Measurements from ENCODE around the gene ADARB1. TPM values are rescaled to one million over a fixed set of nuclear protein-coding genes. Genes with fewer than 3 reads are reported as not detected.
A peak's percentile ranks its signal among the peaks of the same experiment; 100 is the strongest.

Gene ADARB1
- total RNA-seq, 5 donors from 2014 or later (not counting 1 experiment from before 2014, with no cell fraction given), result 39.7 to 50.3 (median 44.5) TPM

- Mint-ChIP-seq H3K4me3 (no peak overlapping the region), H3K27ac (no peak overlapping the region), H3K4me1 (no peaks in the 10 kb centered on the region), H3K36me3 (peaks cover 6% of the 10 kb centered on the region), H3K27me3 (peaks cover 8 to 13% of the 10 kb centered on the region in 2 donors), H3K9me3 (peaks cover 10 to 18% (median 12%) of the 10 kb centered on the region in 3 donors)
- DNase-seq, result no peak
- Histone ChIP-seq H3K4me1 (ENCODE audit: control insufficient read depth in 1 of 2, extremely low read depth in 1 of 2, insufficient read depth in 2 of 2, low read length in 2 of 2) (no peaks in the 10 kb centered on the region), H3K36me3 (ENCODE audit: control insufficient read depth in 2 of 2, extremely low read depth in 1 of 2, insufficient read depth in 1 of 2, low read length in 1 of 2) (no peaks in the 10 kb centered on the region), H3K27me3 (replicated peaks in 1 of 2; ENCODE audit: control insufficient read depth in 2 of 2, extremely low read depth in 1 of 2, insufficient read depth in 2 of 2, low read length in 1 of 2) (peaks cover 0 to 27% of the 10 kb centered on the region in 2 experiments), H3K9me3 (peaks cover 3% of the 10 kb centered on the region), H3K4me3 (ENCODE audit: control insufficient read depth in 1 of 2, extremely low read depth in 1 of 2, low read length in 1 of 2) (no peak overlapping the region), H3K27ac (ENCODE audit: low read length) (no peak overlapping the region)
- POLR2A ChIA-PET, result no interaction called here
- no CpG with 5 or more reads among the region's 3 CpGs for WGBS (ENCODE audit: insufficient coverage)
- CTCF ChIA-PET, result interaction anchor here in 1 of 2 donors (0.6 kb wide), 2 partner anchors 75 to 129 kb away, joined by 3 read pairs; no protein-coding TSS in a partner anchor
- ATAC-seq (replicated peaks in 1 of 4), result no peak
Observed at GRCh38 chr21:45243603-45244002, 169.2 kb downstream of the ADARB1 start.

GRCh38 chr21:45244799-45245340, 170.5 kb downstream of the ADARB1 start:
- H3K4me3 Mint-ChIP-seq, result no peak overlapping the region
- peaks cover 8 to 12% of the 10 kb centered on the region in 2 donors for H3K27me3 Mint-ChIP-seq
- ATAC-seq (replicated peaks in 1 of 4) (no peak), DNase-seq (peak in 1 of 35 experiments; percentile 22)
- peaks cover 10 to 18% (median 12%) of the 10 kb centered on the region in 3 donors for H3K9me3 Mint-ChIP-seq
- H3K4me1 ChIP-seq (ENCODE audit: control insufficient read depth in 1 of 2, extremely low read depth in 1 of 2, insufficient read depth in 2 of 2, low read length in 2 of 2), result no peaks in the 10 kb centered on the region
- peaks cover 6% of the 10 kb centered on the region for H3K36me3 Mint-ChIP-seq
- H3K9me3 ChIP-seq, result peaks cover 3% of the 10 kb centered on the region
- H3K4me1 Mint-ChIP-seq, result no peaks in the 10 kb centered on the region
- WGBS (ENCODE audit: insufficient coverage), result 86% methylated on average over 5 of the region's 8 CpGs
- H3K27ac ChIP-seq (ENCODE audit: low read length), result no peak overlapping the region
- POLR2A ChIA-PET, result no interaction called here
- H3K4me3 ChIP-seq (ENCODE audit: control insufficient read depth in 1 of 2, extremely low read depth in 1 of 2, low read length in 1 of 2), result no peak overlapping the region
- peaks cover 0 to 30% of the 10 kb centered on the region in 2 experiments for H3K27me3 ChIP-seq (replicated peaks in 1 of 2; ENCODE audit: control insufficient read depth in 2 of 2, extremely low read depth in 1 of 2, insufficient read depth in 2 of 2, low read length in 1 of 2)
- H3K36me3 ChIP-seq (ENCODE audit: control insufficient read depth in 2 of 2, extremely low read depth in 1 of 2, insufficient read depth in 1 of 2, low read length in 1 of 2), result no peaks in the 10 kb centered on the region
- CTCF ChIA-PET, result no interaction called here
- no peak overlapping the region for H3K27ac Mint-ChIP-seq

GRCh38 chr21:45246386-45247320, 172.3 kb downstream of the ADARB1 start:
- POLR2A ChIA-PET, result no interaction called here
- H3K27ac ChIP-seq (ENCODE audit: low read length), result no peak overlapping the region
- H3K9me3 ChIP-seq, result peaks cover 3% of the 10 kb centered on the region
- no peak for DNase-seq
- H3K4me1 ChIP-seq (ENCODE audit: control insufficient read depth in 1 of 2, extremely low read depth in 1 of 2, insufficient read depth in 2 of 2, low read length in 2 of 2), result no peaks in the 10 kb centered on the region
- no peak overlapping the region for H3K4me3 ChIP-seq (ENCODE audit: control insufficient read depth in 1 of 2, extremely low read depth in 1 of 2, low read length in 1 of 2)
- Mint-ChIP-seq H3K36me3 (peaks cover 6% of the 10 kb centered on the region), H3K27ac (no peak overlapping the region), H3K9me3 (peaks cover 10 to 18% (median 12%) of the 10 kb centered on the region in 3 donors), H3K4me3 (no peak overlapping the region), H3K4me1 (no peaks in the 10 kb centered on the region), H3K27me3 (peaks cover 7 to 9% of the 10 kb centered on the region in 2 donors)
- peaks cover 0 to 30% of the 10 kb centered on the region in 2 experiments for H3K27me3 ChIP-seq (replicated peaks in 1 of 2; ENCODE audit: control insufficient read depth in 2 of 2, extremely low read depth in 1 of 2, insufficient read depth in 2 of 2, low read length in 1 of 2)
- CTCF ChIA-PET, result no interaction called here
- no peaks in the 10 kb centered on the region for H3K36me3 ChIP-seq (ENCODE audit: control insufficient read depth in 2 of 2, extremely low read depth in 1 of 2, insufficient read depth in 1 of 2, low read length in 1 of 2)
- WGBS (ENCODE audit: insufficient coverage), result 93% methylated on average over 8 of the region's 20 CpGs
- no peak for ATAC-seq (replicated peaks in 1 of 4)

- H3K4me1 Mint-ChIP-seq, result no peaks in the 10 kb centered on the region
- Histone ChIP-seq H3K4me3 (ENCODE audit: control insufficient read depth in 1 of 2, extremely low read depth in 1 of 2, low read length in 1 of 2) (no peak overlapping the region), H3K36me3 (ENCODE audit: control insufficient read depth in 2 of 2, extremely low read depth in 1 of 2, insufficient read depth in 1 of 2, low read length in 1 of 2) (no peaks in the 10 kb centered on the region), H3K27ac (ENCODE audit: low read length) (no peak overlapping the region), H3K4me1 (ENCODE audit: control insufficient read depth in 1 of 2, extremely low read depth in 1 of 2, insufficient read depth in 2 of 2, low read length in 2 of 2) (no peaks in the 10 kb centered on the region), H3K9me3 (peaks cover 3% of the 10 kb centered on the region), H3K27me3 (replicated peaks in 1 of 2; ENCODE audit: control insufficient read depth in 2 of 2, extremely low read depth in 1 of 2, insufficient read depth in 2 of 2, low read length in 1 of 2) (peaks cover 0 to 42% of the 10 kb centered on the region in 2 experiments)
- CTCF ChIA-PET, result no interaction called here
- POLR2A ChIA-PET, result no interaction called here
- H3K27ac Mint-ChIP-seq, result no peak overlapping the region
- DNase-seq (no peak), ATAC-seq (replicated peaks in 1 of 4) (no peak)
- no peak overlapping the region for H3K4me3 Mint-ChIP-seq
- H3K9me3 Mint-ChIP-seq, result peaks cover 6 to 12% (median 10%) of the 10 kb centered on the region in 3 donors
- H3K27me3 Mint-ChIP-seq, result peaks cover 3 to 11% of the 10 kb centered on the region in 2 donors
- 87% methylated on average over 10 of the region's 13 CpGs for WGBS (ENCODE audit: insufficient coverage)
- H3K36me3 Mint-ChIP-seq, result peaks cover 6% of the 10 kb centered on the region
Observed at GRCh38 chr21:45248301-45248892, 174.0 kb downstream of the ADARB1 start.

GRCh38 chr21:45248893-45249381, 174.6 kb downstream of the ADARB1 start:
- Histone ChIP-seq H3K4me1 (ENCODE audit: control insufficient read depth in 1 of 2, extremely low read depth in 1 of 2, insufficient read depth in 2 of 2, low read length in 2 of 2) (no peaks in the 10 kb centered on the region), H3K27ac (ENCODE audit: low read length) (no peak overlapping the region), H3K27me3 (replicated peaks in 1 of 2; ENCODE audit: control insufficient read depth in 2 of 2, extremely low read depth in 1 of 2, insufficient read depth in 2 of 2, low read length in 1 of 2) (peaks cover 0 to 46% of the 10 kb centered on the region in 2 experiments), H3K9me3 (no peaks in the 10 kb centered on the region), H3K4me3 (ENCODE audit: control insufficient read depth in 1 of 2, extremely low read depth in 1 of 2, low read length in 1 of 2) (no peak overlapping the region), H3K36me3 (ENCODE audit: control insufficient read depth in 2 of 2, extremely low read depth in 1 of 2, insufficient read depth in 1 of 2, low read length in 1 of 2) (no peaks in the 10 kb centered on the region)
- no peak for ATAC-seq (replicated peaks in 1 of 4)
- Mint-ChIP-seq H3K36me3 (peaks cover 6% of the 10 kb centered on the region), H3K27ac (no peak overlapping the region), H3K27me3 (peaks cover 3 to 12% of the 10 kb centered on the region in 2 donors), H3K4me3 (no peak overlapping the region), H3K9me3 (peaks cover 2 to 6% (median 5%) of the 10 kb centered on the region in 3 donors), H3K4me1 (no peaks in the 10 kb centered on the region)
- ChIA-PET CTCF (no interaction called here), POLR2A (no interaction called here)
- no peak for DNase-seq
- 73% methylated on average over 8 of the region's 14 CpGs for WGBS (ENCODE audit: insufficient coverage)

GRCh38 chr21:45249626-45250025, 175.2 kb downstream of the ADARB1 start:
- ChIA-PET CTCF (no interaction called here), POLR2A (no interaction called here)
- no peaks in the 10 kb centered on the region for H3K36me3 Mint-ChIP-seq
- peaks cover 3 to 17% of the 10 kb centered on the region in 2 donors for H3K27me3 Mint-ChIP-seq
- no peaks in the 10 kb centered on the region for H3K9me3 ChIP-seq
- H3K27ac Mint-ChIP-seq, result no peak overlapping the region
- no peaks in the 10 kb centered on the region for H3K4me1 ChIP-seq (ENCODE audit: control insufficient read depth in 1 of 2, extremely low read depth in 1 of 2, insufficient read depth in 2 of 2, low read length in 2 of 2)
- 86% methylated on average over 5 of the region's 6 CpGs for WGBS (ENCODE audit: insufficient coverage)
- no peak overlapping the region for H3K4me3 ChIP-seq (ENCODE audit: control insufficient read depth in 1 of 2, extremely low read depth in 1 of 2, low read length in 1 of 2)
- no peak for ATAC-seq (replicated peaks in 1 of 4)
- no peak overlapping the region for H3K27ac ChIP-seq (ENCODE audit: low read length)
- H3K27me3 ChIP-seq (replicated peaks in 1 of 2; ENCODE audit: control insufficient read depth in 2 of 2, extremely low read depth in 1 of 2, insufficient read depth in 2 of 2, low read length in 1 of 2), result peaks cover 0 to 53% of the 10 kb centered on the region in 2 experiments
- H3K36me3 ChIP-seq (ENCODE audit: control insufficient read depth in 2 of 2, extremely low read depth in 1 of 2, insufficient read depth in 1 of 2, low read length in 1 of 2), result no peaks in the 10 kb centered on the region
- H3K4me1 Mint-ChIP-seq, result peaks cover 0 to 5% (median 0%) of the 10 kb centered on the region in 3 donors
- no peak for DNase-seq
- H3K4me3 Mint-ChIP-seq, result no peak overlapping the region
- no peaks in the 10 kb centered on the region for H3K9me3 Mint-ChIP-seq

Data from T-cell (primary cell).